ENCODE data around the gene EPB41L5.

Gene EPB41L5

DNA sequence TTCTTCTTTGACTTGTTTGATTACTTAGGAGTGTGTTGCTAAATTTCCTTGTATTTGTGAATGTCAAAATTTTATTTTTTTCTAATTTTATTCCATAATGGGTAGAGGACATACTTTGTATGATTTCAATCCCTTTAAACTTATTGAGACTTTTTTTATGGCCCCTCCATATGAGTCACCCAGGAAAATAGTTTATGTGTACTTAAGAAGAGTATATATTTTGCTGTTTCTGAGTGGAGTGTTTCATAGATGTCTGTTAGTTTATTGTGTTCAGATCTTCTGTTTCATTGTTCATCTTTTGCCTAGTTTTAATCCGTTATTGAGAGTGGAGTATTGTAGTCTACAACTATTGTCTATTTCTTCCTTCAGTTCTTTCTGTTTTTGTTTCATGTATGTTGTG lies 81.9 kb downstream of the EPB41L5 start:
- TF ChIP-seq, protein P1, sequence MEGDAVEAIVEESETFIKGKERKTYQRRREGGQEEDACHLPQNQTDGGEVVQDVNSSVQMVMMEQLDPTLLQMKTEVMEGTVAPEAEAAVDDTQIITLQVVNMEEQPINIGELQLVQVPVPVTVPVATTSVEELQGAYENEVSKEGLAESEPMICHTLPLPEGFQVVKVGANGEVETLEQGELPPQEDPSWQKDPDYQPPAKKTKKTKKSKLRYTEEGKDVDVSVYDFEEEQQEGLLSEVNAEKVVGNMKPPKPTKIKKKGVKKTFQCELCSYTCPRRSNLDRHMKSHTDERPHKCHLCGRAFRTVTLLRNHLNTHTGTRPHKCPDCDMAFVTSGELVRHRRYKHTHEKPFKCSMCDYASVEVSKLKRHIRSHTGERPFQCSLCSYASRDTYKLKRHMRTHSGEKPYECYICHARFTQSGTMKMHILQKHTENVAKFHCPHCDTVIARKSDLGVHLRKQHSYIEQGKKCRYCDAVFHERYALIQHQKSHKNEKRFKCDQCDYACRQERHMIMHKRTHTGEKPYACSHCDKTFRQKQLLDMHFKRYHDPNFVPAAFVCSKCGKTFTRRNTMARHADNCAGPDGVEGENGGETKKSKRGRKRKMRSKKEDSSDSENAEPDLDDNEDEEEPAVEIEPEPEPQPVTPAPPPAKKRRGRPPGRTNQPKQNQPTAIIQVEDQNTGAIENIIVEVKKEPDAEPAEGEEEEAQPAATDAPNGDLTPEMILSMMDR (IDR thresholded peaks at IDR 0.05; ENCODE audit: low read depth, low read length) = no peak
- DNase-seq (ENCODE audit: low read depth in 2 of 2) = no peak
- H3K4me3 ChIP-seq (replicated peaks in 1 of 2; ENCODE audit: low read depth in 2 of 2, low read length in 2 of 2) = no peak overlapping the region

DNA sequence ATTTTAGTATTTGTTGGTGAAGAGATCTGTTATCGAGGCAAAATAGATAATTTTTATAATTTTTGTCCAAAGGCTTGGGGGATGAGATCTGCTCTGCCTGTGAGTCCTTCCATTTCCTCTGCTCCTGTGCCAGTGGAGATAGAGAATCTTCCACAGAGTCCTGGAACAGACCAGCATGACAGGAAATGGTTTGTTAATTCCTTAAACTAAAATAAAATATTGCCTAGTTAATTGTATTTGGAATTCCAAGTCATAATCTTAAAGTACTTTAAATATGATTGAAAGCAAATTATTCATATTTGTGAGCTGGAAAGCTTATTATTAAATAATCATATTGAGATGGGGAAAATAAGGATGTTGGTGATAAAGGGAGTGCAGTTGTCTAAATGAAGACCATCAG lies 87.8 kb downstream of the EPB41L5 start:
- TF ChIP-seq, protein P1 (IDR thresholded peaks at IDR 0.05; ENCODE audit: low read depth, low read length) = no peak
- no peak for DNase-seq (ENCODE audit: low read depth in 2 of 2)
- no peak overlapping the region for H3K4me3 ChIP-seq (replicated peaks in 1 of 2; ENCODE audit: low read depth in 2 of 2, low read length in 2 of 2)

DNA sequence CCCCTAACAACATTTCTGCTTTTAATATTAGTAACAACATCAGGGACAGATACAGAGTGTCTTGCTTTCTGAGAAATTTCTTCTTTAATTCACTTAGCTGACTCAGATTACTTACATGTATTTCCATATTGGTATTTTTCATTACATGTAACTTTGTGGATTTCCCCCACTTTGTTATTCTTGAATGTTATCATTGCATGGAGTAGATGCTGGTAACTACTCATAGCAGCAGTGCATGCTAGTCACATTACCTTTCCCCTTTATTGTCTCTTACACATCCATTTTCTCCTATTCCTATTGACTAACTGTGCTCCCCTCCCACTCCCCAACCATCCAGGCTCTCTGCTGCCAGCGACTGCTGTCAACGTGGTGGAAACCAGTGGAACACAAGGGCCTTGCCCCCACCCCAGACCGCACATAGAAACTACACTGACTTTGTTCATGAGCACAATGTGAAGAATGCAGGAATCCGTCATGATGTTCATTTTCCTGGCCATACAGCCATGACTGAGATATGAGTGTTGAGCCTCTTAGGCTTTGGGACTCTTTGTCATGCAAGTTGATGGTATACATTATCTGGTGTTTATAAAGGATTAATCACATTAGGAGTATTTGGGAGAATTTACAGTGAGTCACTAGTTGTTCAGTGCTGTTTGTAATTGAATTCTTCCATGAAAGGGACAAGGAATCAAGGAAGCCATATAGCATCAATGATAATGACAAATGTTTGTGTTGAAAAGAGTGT lies 91.0 kb downstream of the EPB41L5 start:
- TF ChIP-seq, protein P1 (IDR thresholded peaks at IDR 0.05; ENCODE audit: low read depth, low read length) = no peak
- no peak overlapping the region for H3K4me3 ChIP-seq (replicated peaks in 1 of 2; ENCODE audit: low read depth in 2 of 2, low read length in 2 of 2)
- DNase-seq (ENCODE audit: low read depth in 2 of 2) = peak; percentile 56 to 97

DNA sequence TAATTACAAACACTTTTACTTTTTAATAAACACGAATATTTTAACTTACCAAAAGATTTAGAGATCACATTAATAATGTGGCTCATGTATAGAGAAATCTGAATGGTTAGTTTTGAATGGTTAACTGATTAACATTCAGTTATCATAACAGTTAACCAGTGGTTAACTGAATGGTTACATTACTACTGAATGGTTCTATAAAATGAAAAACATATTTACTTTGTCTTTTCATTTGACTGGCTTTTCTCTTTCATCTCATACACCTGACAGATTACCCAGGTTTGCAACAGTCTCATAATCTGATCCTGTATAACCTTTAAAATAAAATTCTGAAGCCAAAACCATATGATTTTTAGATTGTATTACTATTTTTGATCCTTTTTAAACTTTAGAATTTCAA lies 91.9 kb downstream of the EPB41L5 start:
- no peak for DNase-seq (ENCODE audit: low read depth in 2 of 2)
- no peak overlapping the region for H3K4me3 ChIP-seq (replicated peaks in 1 of 2; ENCODE audit: low read depth in 2 of 2, low read length in 2 of 2)
- TF ChIP-seq, protein P1 (IDR thresholded peaks at IDR 0.05; ENCODE audit: low read depth, low read length) = no peak

DNA sequence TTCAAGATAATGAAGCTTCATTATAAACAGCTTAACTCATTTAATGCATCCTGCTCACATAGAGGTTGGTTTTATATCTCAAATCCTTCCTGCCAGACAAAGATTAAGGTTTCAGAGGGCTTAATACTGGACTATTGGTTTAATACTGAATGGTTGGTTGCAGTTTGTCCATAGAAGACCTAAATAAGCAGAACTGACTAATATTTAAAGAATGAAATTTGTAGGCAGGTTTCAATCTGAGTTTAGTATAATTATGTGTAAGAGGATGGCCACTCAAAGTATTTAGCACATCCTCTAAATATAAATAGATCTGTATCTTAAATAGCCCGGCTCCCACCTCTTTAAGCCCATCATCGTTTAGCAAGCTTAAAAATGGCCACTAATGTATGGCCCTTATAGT lies 92.5 kb downstream of the EPB41L5 start:
- peak in 1 of 2 donors; percentile 18 for DNase-seq (ENCODE audit: low read depth in 2 of 2)
- TF ChIP-seq, protein P1 (IDR thresholded peaks at IDR 0.05; ENCODE audit: low read depth, low read length) = no peak
- H3K4me3 ChIP-seq (replicated peaks in 1 of 2; ENCODE audit: low read depth in 2 of 2, low read length in 2 of 2) = no peak overlapping the region

DNA sequence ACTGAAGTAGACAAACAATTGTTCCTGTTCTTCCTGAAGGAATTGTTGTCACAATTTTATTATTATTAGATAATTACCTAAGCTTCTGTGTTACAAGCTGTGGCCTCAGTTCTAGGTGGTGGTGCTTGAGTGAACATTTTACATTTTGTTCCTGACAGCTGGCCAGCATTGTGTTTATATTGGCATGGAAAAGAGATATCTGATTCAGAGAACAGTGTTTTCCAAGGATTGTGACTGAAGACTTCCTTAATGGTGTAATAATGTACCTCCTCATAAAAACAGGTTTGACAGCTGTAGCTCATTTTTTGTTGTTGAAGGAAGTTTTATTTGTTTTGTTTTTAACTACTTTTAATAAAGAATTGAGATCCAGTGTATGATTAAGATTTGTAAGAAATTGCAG lies 95.2 kb downstream of the EPB41L5 start:
- TF ChIP-seq, protein P1 (IDR thresholded peaks at IDR 0.05; ENCODE audit: low read depth, low read length) = no peak
- H3K4me3 ChIP-seq (replicated peaks in 1 of 2; ENCODE audit: low read depth in 2 of 2, low read length in 2 of 2) = no peak overlapping the region
- DNase-seq (ENCODE audit: low read depth in 2 of 2) = peak; percentile 79 to 88

DNA sequence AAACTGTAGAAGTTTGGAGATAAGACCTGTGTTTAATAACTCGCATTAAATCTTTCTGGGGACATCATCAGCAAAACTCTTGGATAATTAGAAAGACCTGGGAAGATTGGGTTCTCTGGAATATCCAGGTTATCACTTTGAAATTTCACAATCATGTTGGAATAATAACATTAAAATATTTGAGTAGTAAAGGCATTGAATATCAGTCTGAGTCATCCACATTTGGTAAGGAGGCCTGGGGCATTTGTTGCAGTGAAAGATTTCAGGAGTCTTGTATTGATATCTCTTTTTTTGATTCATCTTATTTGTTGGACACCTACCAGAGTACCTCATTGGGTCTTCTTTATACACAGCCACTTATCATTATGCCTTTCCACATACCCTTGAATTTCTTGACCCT lies 95.9 kb downstream of the EPB41L5 start:
- TF ChIP-seq, protein P1 (IDR thresholded peaks at IDR 0.05; ENCODE audit: low read depth, low read length) = no peak
- peak in 1 of 2 donors; percentile 50 for DNase-seq (ENCODE audit: low read depth in 2 of 2)
- no peak overlapping the region for H3K4me3 ChIP-seq (replicated peaks in 1 of 2; ENCODE audit: low read depth in 2 of 2, low read length in 2 of 2)

Measured in cardiac fibroblast (primary cell).